AG08396 (cell line): ENCODE measurements around the gene TCF7.

Experiments used
- DNase-seq: peaks from one replicate; pipeline ENCODE4 v3.0.0; 2012; ENCODE audit warnings: low spot score, mixed read lengths

The TCF7 gene

DNA sequence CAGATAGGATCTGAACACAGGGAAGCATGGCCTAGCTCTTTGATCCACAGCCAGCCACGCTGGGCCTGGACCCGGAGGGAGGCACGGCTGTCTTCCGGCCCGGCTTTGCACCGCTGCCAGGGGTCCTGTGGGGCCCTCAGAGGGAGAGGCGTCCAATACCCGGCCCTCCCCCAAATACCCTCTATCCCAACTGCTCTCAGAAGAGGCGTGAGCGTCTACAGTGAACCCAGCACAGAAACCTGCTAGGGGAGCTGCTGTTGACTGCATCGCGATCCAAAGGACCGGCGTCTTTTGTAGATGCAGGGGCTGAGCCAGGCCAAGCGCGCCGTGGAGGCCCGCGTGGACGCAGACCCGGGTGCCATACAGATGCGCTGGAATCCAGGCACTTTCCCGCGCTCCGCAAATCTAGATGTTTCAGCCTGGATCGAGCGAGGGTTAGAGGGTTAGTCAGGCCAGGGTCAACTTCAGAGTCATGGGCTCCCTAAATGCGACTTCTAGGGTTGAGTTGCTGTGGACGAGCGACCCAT lies 1.1 kb upstream of the TCF7 start:
- DNase-seq: no peak

DNA sequence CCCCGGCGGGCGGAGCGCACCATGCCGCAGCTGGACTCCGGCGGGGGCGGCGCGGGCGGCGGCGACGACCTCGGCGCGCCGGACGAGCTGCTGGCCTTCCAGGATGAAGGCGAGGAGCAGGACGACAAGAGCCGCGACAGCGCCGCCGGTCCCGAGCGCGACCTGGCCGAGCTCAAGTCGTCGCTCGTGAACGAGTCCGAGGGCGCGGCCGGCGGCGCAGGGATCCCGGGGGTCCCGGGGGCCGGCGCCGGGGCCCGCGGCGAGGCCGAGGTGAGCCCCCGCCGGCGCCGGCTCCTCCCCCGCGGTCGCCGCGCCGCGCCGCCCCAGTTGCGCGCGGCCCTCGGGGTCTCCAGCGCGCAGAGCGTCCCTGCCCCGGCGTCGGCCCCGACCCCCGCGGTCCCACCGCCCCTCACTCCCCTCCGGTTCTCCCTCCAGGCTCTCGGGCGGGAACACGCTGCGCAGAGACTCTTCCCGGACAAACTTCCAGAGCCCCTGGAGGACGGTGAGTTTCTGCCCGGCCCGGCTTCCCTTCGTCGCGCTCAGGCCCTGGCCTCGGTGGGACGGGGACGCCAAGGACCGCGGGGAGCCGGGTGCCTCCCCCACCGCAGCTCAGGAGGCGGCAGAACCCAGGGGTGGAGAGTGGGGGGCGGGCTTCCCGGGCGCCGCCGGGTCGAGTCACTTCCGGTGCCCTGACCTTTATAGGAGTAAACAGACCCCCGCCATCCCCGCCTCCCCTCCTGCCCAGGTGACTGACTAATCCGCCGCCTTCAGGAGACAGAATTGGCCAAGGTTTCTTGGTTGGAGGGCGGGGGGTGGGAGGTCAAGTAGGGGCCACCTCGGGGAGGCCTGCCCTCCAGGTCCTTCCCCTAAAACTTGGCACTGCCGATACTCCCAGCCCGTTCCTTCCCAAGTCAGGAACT lies 665 bp downstream of the TCF7 start:
- DNase-seq: peak; percentile 42

DNA sequence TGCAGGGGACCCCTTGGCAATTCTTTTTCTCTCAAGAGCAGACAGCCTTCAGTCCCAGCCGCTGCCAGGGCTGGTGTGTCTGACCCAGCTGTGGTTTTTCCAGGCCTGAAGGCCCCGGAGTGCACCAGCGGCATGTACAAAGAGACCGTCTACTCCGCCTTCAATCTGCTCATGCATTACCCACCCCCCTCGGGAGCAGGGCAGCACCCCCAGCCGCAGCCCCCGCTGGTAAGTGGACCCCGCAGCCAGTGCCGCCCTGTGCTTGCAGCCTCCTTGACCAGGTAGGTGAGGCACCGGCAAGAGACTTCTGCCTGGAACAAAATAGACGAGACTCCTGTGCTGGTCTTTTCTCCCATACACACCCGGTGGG lies 1.3 kb downstream of the TCF7 start:
- DNase-seq: no peak

DNA sequence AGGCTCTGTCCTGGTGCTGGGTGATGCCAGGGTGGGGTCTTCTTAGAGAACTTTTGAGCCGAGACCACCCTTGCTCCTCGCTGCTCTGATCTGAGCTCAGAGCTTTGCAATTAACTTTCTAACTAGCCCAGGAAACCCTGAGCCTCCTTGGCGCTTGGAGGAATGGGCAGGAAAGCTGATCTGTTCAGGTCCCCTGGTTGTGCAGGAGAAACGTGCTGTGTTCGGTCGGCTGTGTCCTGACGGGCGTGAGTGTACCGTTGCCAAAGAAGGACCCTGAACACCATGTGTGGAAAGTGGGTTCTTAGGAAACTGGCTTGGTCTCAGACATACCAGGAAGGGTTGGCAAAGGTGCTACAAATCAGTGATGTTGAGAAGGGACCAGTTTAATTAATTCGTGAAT lies 1.8 kb downstream of the TCF7 start:
- no peak for DNase-seq

DNA sequence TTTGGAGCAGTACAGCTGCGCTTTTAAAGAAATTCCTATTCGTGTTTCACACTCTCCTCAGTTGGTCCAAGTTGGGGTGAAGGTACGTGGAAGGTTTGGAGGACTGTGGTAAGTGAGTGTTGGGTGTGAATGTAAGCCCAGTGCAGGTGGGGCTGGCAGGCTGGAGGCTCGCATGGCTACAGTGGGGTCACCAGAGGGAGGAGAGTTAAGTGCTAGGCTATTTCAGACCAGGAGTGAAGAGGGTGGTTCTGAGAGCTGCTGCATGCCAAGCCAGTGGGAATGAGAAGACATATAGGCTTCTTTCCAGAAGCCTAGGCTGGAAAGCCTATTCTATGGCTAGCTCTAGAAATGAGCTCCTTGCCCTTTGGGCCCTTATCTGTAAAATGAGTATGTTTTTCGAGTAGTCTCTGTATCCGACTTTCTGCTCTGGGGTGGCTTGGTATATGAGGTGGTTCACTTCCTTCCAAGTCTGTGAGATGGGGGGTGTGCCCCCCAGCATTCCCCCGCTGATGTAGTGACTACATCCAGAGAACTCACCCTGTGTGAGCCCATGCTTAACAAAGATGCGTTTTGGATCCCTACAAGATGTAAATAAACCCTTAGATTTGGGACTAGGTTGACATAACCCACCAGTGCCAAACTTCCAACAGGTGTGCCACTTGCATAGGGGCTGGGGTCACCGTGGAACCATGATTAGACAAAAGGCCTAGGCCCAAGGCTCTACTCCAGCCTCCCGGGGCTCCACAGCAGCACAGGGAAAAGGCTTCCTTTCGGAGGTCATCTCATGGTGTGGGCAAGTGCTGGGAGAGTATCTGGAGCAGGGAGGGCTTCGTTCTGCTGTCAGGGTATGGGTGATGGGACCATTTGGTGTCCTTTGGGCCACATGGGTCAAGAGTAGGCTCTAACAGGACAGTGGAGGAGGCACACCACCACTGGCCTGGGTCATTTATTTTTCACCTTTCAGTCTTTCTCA lies 2.6 kb downstream of the TCF7 start:
- no peak for DNase-seq

DNA sequence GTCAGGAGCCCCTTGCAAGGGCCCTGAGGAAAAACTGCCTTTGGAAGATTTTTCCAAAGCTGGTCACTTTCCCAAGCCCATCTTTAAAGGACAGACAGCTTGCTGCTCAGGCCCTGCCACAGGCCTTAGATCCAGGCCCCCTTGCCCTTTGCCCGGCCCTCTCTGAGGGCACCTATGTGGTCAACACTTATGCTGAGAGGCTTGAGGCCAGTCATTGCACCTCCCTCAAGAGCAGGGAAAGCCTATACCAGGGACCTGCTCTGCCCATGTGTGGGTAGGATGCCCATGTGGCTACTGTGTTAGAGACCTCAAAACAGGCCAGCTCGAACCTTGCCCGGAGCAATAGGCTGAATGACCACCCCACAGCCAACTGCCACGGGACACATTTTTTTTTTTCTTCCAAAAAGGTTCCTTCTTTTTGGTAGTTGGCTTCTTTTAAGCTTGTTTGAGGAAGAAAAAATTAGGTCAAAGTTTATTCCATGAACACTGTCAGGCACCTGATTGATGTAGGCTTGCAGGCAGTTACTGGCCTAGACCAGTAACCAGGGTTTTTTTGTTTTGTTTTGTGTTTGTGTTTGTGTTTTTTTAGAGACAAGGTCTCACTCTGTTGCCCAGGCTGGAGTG lies 3.8 kb downstream of the TCF7 start:
- no peak for DNase-seq

DNA sequence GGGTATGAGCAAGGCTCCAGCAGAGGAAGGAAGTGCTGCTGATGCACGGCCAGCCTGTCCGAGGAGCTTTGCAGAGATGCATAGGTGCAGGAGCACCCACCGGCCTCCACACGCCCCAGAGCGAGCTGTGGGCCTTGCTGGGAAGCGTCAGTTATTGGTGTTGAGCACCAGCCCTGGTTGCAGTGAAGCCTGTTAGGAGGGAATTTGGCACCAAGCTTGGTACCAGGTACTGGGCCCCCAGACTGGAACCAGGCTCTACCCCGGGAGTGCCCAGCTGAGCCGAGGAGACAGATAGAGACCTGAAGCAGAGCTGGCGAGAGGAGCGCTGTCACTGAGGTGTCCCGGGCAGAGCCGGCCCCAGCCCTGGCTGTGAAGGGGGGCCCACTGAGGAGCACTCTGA lies 5.2 kb downstream of the TCF7 start:
- no peak for DNase-seq

DNA sequence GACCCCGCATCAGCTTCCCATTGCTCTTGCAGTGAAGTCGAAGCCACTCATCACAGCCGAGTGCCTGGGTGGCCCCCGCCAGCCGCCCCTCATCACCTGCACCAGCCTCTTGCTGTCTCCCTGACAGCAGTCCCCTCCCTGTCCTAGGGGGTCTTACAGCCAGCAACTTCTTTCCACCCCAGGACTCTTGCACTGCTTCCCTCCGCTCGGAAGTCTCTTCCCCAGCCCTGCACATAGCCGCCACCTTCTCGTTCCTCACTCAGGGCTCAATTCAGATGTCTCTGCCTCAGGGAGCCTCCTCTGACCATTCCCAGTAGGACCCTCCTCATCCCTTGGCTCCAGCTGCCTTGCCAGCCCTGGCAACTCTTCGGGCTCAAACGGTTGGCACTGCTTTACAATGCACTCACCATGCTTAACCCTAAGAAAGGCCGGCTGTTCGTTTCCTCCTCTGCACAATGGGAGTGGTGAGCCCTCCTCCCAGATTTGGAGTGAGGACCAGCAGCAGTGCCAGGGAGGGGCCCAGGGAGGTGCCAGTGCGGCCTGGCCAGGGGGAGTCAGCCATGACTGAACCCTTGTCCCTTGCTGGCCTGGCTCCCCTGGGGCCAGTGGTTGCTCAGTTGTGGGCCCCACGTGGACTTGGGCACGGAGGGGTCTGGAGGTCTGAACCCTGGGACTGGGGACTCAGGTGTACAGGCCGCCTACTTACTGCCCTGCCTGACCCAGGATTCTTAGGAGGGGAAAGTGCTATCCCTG lies 6.1 kb downstream of the TCF7 start:
- no peak for DNase-seq

DNA sequence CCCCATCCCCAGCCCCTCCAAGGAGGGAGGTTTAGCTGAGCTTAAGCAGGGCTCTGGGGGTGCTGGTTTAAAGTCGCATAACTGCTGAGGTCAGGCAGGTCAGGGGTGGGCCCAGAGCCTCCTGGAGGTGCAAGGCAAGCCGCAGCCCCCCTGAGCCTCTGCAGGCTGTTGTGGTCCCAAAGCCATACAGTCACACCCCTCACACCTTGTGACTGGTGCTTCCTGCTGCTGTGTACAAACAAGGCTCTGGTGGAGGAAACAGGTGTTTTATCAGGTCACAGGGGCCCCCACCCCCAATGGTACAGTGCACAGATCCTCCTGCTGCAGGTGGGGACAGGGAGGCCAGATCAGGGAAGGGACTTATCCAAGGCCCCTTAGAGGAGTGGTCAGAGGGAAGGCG lies 8.0 kb downstream of the TCF7 start:
- no peak for DNase-seq

DNA sequence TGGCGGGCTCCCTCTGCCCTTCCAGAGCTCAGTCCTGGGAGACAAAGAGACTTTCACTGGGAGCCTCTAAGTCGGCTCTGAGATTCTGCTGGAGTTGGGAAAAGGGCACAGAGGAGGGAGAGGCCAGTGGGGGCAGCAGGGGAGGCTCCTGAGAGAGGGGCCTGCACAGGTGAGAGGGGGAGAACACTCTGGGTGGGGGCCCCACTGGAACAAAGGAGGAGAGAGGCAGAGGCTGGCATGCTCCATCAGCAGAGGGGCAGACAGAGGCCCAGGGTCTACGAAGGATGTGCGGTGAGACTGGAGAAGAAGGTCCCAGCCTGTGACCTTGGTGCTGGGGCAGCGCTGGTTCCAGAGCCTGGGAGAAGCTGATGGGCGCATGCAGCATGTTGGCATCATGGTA lies 8.9 kb downstream of the TCF7 start:
- no peak for DNase-seq

DNA sequence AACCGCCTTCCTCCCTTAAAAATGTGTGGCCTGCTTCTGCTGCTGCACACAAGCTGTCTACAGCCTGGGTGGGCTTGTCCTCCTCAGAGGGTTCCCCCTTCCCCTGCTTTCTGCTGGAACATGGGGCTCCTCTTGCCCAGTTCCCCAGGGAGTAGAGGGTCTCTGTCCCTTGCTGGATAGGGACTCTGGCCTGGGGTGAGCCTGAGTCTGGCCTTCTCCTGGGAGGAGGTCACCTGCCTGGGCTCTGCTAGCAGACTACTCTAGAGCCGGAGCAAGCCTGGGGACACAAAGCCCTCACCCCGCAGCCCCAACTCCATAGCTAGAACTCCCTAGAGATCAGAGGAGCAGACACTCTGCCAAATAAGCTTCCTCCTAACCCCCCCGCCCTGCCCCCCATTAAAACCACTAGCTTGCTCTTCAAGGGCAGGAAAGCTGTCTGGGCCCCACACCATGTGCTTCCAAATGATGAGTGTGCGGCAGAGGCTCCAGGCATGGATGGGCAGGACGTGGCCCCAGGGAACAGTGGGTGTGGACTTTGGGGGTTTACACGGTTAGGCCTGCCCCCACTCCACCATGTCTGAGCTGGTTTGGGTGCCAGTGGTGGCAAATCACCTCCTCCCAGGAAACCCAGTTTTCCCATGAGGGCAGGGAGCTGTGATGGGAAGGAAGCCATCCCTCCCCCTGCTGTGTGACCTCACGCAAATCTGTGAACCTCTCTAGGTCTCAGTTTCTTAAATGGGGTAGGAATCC lies 10.0 kb downstream of the TCF7 start:
- no peak for DNase-seq

DNA sequence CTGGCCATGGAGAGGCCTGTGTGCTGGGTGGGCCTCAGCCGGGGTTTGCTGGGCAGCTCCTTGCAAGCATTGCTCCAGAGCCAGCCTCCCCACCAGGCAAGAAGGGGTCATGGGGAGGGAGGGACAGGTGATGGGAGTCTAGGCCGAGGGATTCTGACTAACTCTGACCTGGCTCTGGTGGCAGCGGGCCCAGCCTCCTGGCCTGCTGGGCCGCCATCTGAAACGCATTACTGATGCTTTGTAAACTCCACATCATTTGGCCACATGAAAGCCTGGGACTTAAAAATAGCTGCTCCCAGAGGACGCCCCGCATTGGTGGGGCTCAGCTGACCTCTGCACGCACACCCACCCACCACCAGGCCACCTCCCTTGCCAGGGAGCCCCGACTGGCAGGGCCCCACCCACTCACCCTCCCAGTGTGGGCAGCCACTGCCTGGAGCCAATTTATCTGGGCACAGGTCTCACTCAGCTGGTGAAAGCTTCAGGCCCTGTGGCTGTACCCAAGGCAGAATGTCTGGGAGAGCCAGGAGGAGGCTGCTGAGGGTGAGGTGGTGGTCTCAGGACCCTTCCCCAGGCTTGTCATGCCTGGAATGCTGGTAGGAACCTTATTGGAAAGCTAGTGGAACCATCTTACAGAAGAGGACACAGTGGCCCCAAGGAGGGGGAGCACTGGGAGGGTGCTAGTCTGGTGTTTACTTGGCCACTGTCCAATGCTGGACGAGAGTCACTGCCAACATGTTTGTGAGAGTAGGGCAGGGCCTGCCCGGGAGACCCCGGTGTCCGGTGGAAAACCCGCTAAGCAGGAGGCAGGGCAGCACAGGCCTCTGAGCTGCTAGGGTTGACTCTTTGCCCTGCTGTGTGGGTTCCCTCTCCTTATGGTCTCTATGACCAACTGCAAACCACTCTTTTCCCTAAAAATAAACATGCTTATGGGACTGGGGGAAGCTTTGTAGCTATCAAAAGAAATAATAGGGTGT lies 10.8 kb downstream of the TCF7 start:
- peak; percentile 81 for DNase-seq

DNA sequence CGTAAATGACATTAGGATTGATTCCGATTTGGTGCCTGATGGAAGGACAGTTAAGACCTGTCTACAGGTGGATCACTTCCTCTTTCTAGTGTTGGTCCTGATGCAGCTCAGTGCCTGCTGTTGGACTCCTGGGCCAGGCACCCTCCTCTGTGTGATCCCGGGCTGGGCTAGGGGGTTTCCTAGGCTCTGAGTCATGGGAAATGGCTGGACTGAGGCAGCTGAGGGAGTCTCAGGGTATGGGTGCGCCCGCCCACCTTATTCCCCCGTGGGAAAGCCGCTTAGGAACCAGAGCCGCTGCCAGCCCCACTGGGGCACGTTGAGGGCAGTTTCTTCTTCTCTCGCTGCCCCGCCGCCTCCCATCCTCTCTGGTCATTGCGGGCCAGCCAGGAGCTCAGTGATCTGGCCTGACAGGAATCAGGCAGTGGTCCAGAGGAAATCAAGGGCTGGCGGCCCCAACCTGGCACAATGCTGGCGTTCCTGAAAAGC lies 12.9 kb downstream of the TCF7 start:
- DNase-seq: no peak

DNA sequence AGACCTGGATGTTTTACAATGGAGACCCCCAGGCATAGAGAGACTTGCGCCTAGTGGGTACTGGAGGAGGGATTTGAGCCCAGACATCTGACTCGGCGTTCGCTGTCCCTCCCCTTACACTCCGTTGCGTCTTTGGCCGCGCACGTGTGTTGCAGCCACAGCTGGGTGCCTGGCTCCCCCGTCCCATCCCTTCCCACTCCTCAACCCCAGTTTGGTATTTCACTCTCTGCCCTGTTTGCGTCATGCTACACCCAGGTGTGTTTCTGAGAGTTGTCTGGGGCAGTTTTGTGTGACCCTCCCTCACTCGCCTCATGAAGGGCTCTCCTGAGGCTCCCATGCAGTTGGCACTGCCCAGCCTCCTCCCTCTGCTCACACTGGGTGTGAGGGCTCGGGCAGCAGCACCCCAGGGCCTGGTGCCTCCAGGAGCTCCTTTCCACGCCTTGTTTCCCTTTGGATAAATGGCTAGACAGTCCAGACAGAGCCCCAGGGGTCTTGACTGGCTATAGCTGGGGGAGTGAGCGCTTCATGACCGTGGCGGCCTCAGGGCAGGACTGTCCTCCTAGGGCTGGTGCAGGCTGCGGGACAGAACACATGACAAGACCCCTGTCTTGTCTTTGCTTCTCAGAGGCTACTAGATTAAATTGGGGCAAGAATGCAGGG lies 13.6 kb downstream of the TCF7 start:
- DNase-seq: no peak

DNA sequence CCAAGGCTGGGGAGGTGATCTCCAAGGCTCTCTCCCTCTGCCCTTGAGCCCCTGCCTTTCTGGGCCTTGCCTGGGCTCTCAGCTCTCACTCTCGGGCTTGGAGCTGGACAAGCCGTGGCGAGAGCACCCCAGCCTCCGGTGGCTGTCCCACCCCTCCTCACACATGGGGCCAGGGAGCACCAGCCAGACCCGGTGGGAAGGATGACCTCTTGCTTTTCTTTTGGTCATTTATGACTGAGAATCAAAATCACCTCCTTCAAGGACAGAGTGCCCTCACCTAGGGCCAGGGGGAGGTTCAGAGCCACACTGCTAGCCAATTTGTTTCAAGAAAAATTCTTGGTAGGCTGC lies 14.1 kb downstream of the TCF7 start:
- no peak for DNase-seq

DNA sequence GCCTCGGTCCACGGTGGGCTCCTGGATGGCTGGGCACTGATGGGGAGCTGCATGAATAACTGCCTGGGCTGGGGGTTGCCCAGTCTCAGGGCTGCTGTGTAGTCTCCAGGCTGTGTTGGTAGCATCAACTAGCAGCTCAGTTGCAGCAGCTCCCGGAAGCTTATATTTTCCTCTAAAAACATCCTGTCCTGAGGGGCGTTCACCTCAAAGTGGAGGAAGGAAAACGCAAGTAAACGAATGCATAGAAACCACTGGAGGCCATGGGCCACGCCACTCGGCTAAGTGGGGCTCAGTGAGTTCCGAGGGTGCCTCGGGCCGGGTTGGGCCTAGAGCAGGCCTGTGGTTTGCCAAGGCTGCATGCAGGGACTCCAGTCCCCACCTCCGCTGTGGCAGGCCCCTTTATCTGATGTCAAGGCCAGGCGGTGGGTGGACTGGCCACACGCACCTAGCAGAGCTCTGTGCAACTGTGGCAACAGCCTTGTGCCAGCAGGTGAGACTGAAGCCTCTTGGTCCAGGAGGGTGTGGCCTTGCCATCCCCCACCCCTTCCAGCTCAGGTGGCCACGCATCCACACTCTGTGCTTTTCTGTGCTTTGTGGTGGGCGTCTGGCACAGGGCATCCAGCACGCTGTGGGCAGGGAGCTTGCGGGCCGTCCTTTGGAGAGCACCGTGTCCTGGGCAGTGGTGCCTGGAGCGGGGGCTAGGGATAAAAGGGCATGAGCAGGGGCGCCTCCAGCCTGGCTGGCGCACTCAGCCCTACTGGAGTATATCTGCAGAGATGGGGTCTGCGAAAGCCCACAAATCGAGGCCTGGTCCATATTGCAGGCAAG lies 15.1 kb downstream of the TCF7 start:
- DNase-seq: no peak

DNA sequence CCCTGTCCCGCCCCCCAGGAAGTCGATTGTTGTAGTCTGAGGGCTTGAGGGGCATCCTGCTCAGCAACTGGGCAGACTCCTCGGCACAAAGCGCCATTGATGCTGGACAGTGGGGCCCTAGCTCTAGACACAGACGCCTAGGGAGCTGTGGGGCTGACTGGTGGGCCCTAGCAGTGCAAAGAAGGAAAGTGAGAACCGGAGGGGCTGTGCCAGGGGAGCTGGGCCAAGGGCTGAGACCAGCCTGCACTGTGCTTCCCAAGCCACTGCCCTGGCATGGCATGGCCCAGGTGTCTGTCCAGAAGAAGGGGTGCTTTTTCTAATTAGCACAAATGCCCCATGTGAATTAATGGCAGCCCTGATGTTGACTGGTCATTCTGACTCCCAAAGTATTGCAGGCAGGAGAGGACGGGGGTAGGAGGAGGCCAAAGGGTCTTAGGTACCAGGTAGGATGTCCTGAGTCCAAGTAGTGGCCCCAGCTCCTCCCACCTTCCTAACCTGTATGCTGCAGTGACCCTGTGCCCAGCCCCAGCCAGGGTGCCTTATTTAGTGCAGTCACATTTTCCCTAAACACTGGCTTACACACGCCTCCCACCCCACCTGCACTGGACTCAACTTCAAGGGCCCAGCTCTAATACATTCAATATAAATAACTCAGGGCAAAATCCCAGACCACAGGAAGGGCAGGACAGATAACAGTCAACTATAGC lies 15.9 kb downstream of the TCF7 start:
- DNase-seq: no peak
